AG04450 (cell line): Measurements from ENCODE around the gene HBEGF. TPM values are rescaled to one million over a fixed set of nuclear protein-coding genes. Genes with fewer than 3 reads are reported as not detected.

ENCODE experiments used
- CTCF ChIA-PET: fragments of 300-600, 350-600 bp; formaldehyde crosslinking; extraction: SDS; loops from one replicate; lab custom pipeline; 2022; ENCODE audit warnings: antibody characterized with exemption, inconsistent platforms; lab: Charles Lee
- POLR2A ChIA-PET: fragments of 350-600 bp; formaldehyde crosslinking; extraction: SDS; loops from one replicate; lab custom pipeline; 2021; ENCODE audit warnings: antibody characterized with exemption, inconsistent platforms; lab: Yijun Ruan, JAX
- DNase-seq: peaks from one replicate; pipeline ENCODE4 v3.0.0-alpha.2; 2011; ENCODE audit warnings: low read depth, low spot score
- H3K27ac ChIP-seq: one replicate; pipeline ENCODE4 v1.5.1; 2012; ENCODE audit warnings: low read depth, low read length, control low read depth
- H3K27me3 ChIP-seq: one replicate; pipeline ENCODE4 v1.6.0; 2012; ENCODE audit warnings: low read length; ENCODE audit not compliant: control insufficient read depth, insufficient read depth
- H3K4me3 ChIP-seq: 2 replicates; pipeline ENCODE4 v1.5.1; 2011; ENCODE audit warnings: mild to moderate bottlenecking, low read depth, low read length, control low read depth
- H3K9me3 ChIP-seq: 2 replicates; pipeline ENCODE4 v1.5.1; 2012; ENCODE audit warnings: low read length; ENCODE audit not compliant: control insufficient read depth, insufficient read depth
- CTCF ChIP-seq: IDR thresholded peaks from 2 replicates; pipeline ENCODE4 v1.5.1; 2011; ENCODE audit warnings: low read depth, low read length, control low read depth, inconsistent platforms
- polyA plus RNA-seq: library from polyadenylated mRNA; depleted of rRNA; stranded (reverse); fragments of >200 nt; gene quantifications from 2 replicates; pipeline ENCODE4 v1.2.3, GENCODE V29; 2011

HBEGF gene
- polyA plus RNA-seq, 1 experiment, result 7.0 TPM

- ChIA-PET POLR2A (interaction anchor here (1.1 kb wide), 1 partner anchor 35 kb away, joined by 5 read pairs; the partner anchor contains the start of gene HBEGF), CTCF (interaction anchor here (1.1 to 2.2 kb wide), 4 partner anchors 35 to 67 kb away, joined by 3 to 10 read pairs (median 4); partner anchors contain the start of gene HBEGF)
- H3K4me3 ChIP-seq, result no peak overlapping the region
These were observed 35.4 kb downstream of the HBEGF start for GRCh38 chr5:140311011-140311467.

GRCh38 chr5:140310434-140310833 is 36.0 kb downstream of the HBEGF start:
- TF ChIP-seq CTCF, result no peak
- ChIA-PET POLR2A (interaction anchor here (1.1 kb wide), 1 partner anchor 36 kb away, joined by 5 read pairs; the partner anchor contains the start of gene HBEGF), CTCF (interaction anchor here (1.1 to 2.2 kb wide), 3 partner anchors 36 to 66 kb away, joined by 4 to 10 read pairs (median 5); partner anchors contain the start of gene HBEGF)
- Histone ChIP-seq H3K9me3 (no peaks in the 10 kb centered on the region), H3K27ac (no peak overlapping the region), H3K4me3 (no peak overlapping the region), H3K27me3 (no peaks in the 10 kb centered on the region)
- DNase-seq, result no peak

More at GRCh38 chr5:140311011-140311467, 35.4 kb downstream of the HBEGF start:
- Histone ChIP-seq H3K27ac (no peak overlapping the region), H3K27me3 (no peaks in the 10 kb centered on the region), H3K9me3 (no peaks in the 10 kb centered on the region)
- no peak for TF ChIP-seq CTCF
- peak; percentile 72 for DNase-seq

GRCh38 chr5:140309706-140310249 is 36.6 kb downstream of the HBEGF start:
- no peak overlapping the region for H3K27ac ChIP-seq
- no peak overlapping the region for H3K4me3 ChIP-seq
- POLR2A ChIA-PET, result no interaction called here
- H3K27me3 ChIP-seq, result no peaks in the 10 kb centered on the region
- TF ChIP-seq CTCF, result no peak
- DNase-seq, result no peak
- CTCF ChIA-PET, result interaction anchor here (1.3 to 1.7 kb wide), 2 partner anchors 42 to 49 kb away, joined by 3 to 6 read pairs; no protein-coding TSS in a partner anchor
- no peaks in the 10 kb centered on the region for H3K9me3 ChIP-seq

- Histone ChIP-seq H3K4me3 (no peak overlapping the region), H3K9me3 (no peaks in the 10 kb centered on the region), H3K27me3 (no peaks in the 10 kb centered on the region), H3K27ac (no peak overlapping the region)
- no peak for TF ChIP-seq CTCF
- no peak for DNase-seq
- ChIA-PET POLR2A (no interaction called here), CTCF (interaction anchor here (0.6 to 1.5 kb wide), 4 partner anchors 41 to 61 kb away, joined by 3 to 6 read pairs (median 5); partner anchors contain the start of gene HBEGF)
These were observed 40.9 kb downstream of the HBEGF start for GRCh38 chr5:140305471-140305870.

- no peak for DNase-seq
- CTCF ChIA-PET, result interaction anchor here (1.2 to 1.6 kb wide), 5 partner anchors 8 to 60 kb away, joined by 4 to 8 read pairs (median 6); partner anchors contain the start of gene HBEGF
- no peaks in the 10 kb centered on the region for H3K27me3 ChIP-seq
- H3K4me3 ChIP-seq, result no peak overlapping the region
- POLR2A ChIA-PET, result no interaction called here
- no peak for TF ChIP-seq CTCF
- no peaks in the 10 kb centered on the region for H3K9me3 ChIP-seq
- no peak overlapping the region for H3K27ac ChIP-seq
These were observed 42.4 kb downstream of the HBEGF start for GRCh38 chr5:140303966-140304365.
